Astrocyte (in vitro differentiated cells and primary cell): ENCODE data around the gene GSS. TPM values are rescaled to one million over a fixed set of nuclear protein-coding genes. Genes with fewer than 3 reads are reported as not detected.

Experiments
- DNase-seq: peaks from one replicate; pipeline ENCODE4 v3.0.0-alpha.2; 2010; ENCODE audit warnings: low read depth
- FAIRE-seq: peaks from 2 replicates; lab custom pipeline; 2011; peaks lifted over from hg19 to GRCh38; lab: Jason Lieb, UNC
- H2AFZ ChIP-seq: 2 replicates; pipeline ENCODE4 v1.6.0; 2012; ENCODE audit warnings: low read depth, low read length, inconsistent platforms
- H3K27ac ChIP-seq: 2 replicates; pipeline ENCODE4 v1.5.1; 2011; ENCODE audit warnings: low read depth, low read length, inconsistent platforms
- H3K27me3 ChIP-seq: 2 replicates; pipeline ENCODE4 v1.6.0; 2011; ENCODE audit warnings: low read length, inconsistent platforms; ENCODE audit not compliant: insufficient read depth
- H3K36me3 ChIP-seq: 2 replicates; pipeline ENCODE4 v1.5.1; 2011; ENCODE audit warnings: low read length, inconsistent platforms; ENCODE audit not compliant: insufficient read depth
- H3K4me1 ChIP-seq: 2 replicates; pipeline ENCODE4 v1.5.1; 2011; ENCODE audit warnings: low read length, inconsistent platforms; ENCODE audit not compliant: insufficient read depth
- H3K4me2 ChIP-seq: 2 replicates; pipeline ENCODE4 v1.6.0; 2012; ENCODE audit warnings: low read length, inconsistent platforms
- H3K4me3 ChIP-seq: 2 replicates; pipeline ENCODE4 v1.5.1; 2011; ENCODE audit warnings: low read depth, mild to moderate bottlenecking, low read length, inconsistent platforms; ENCODE audit not compliant: insufficient read depth
- H3K79me2 ChIP-seq: 2 replicates; pipeline ENCODE4 v1.6.0; 2012; ENCODE audit warnings: mild to moderate bottlenecking, low read length, inconsistent platforms; ENCODE audit not compliant: insufficient read depth
- H3K9ac ChIP-seq: 2 replicates; pipeline ENCODE4 v1.6.0; 2012; ENCODE audit warnings: mild to moderate bottlenecking, low read length, inconsistent platforms
- H3K9me3 ChIP-seq: 2 replicates; pipeline ENCODE4 v1.5.1; 2012; ENCODE audit warnings: low read depth, mild to moderate bottlenecking, low read length, inconsistent platforms; ENCODE audit not compliant: insufficient read depth
- H4K20me1 ChIP-seq: 2 replicates; pipeline ENCODE4 v1.6.0; 2012; ENCODE audit warnings: low read length, inconsistent platforms; ENCODE audit not compliant: insufficient read depth
- H3K27ac Mint-ChIP-seq: one replicate; pipeline ENCODE4 v1.8.0; 2021; ENCODE audit warnings: mild to moderate bottlenecking, mixed read lengths; ENCODE audit not compliant: unreplicated experiment
- H3K27me3 Mint-ChIP-seq: one replicate; pipeline ENCODE4 v1.8.0; 2021; ENCODE audit warnings: low read depth, mixed read lengths; ENCODE audit not compliant: unreplicated experiment
- H3K36me3 Mint-ChIP-seq: one replicate; pipeline ENCODE4 v1.8.0; 2021; ENCODE audit warnings: low read depth, mixed read lengths; ENCODE audit not compliant: unreplicated experiment
- H3K4me1 Mint-ChIP-seq: one replicate; pipeline ENCODE4 v1.8.0; 2021; ENCODE audit warnings: low read depth, mixed read lengths; ENCODE audit not compliant: unreplicated experiment
- H3K4me3 Mint-ChIP-seq: one replicate; pipeline ENCODE4 v1.8.0; 2021; ENCODE audit warnings: mild to moderate bottlenecking, moderate library complexity, mixed read lengths; ENCODE audit not compliant: unreplicated experiment
- H3K9me3 Mint-ChIP-seq: one replicate; pipeline ENCODE4 v1.8.0; 2021; ENCODE audit warnings: mild to moderate bottlenecking, mixed read lengths; ENCODE audit not compliant: unreplicated experiment
- EZH2 ChIP-seq: IDR thresholded peaks from 2 replicates; pipeline ENCODE4 v1.6.1; 2012; ENCODE audit warnings: mild to moderate bottlenecking, low read length, inconsistent platforms; ENCODE audit not compliant: insufficient read depth
- total RNA-seq: library from RNA; stranded (reverse); gene quantifications from 2 replicates; pipeline ENCODE4 v1.2.1, GENCODE V29; 2021
- TF ChIP-seq, protein P1 (sequence below): IDR thresholded peaks from 2 replicates; pipeline ENCODE4 v1.5.1; 2011; ENCODE audit warnings: low read depth, mild to moderate bottlenecking, inconsistent platforms, low read length, moderate library complexity; ENCODE audit not compliant: insufficient read depth

The GSS gene
- total RNA-seq, 1 donor from 2014 or later = 44.6 TPM

DNA sequence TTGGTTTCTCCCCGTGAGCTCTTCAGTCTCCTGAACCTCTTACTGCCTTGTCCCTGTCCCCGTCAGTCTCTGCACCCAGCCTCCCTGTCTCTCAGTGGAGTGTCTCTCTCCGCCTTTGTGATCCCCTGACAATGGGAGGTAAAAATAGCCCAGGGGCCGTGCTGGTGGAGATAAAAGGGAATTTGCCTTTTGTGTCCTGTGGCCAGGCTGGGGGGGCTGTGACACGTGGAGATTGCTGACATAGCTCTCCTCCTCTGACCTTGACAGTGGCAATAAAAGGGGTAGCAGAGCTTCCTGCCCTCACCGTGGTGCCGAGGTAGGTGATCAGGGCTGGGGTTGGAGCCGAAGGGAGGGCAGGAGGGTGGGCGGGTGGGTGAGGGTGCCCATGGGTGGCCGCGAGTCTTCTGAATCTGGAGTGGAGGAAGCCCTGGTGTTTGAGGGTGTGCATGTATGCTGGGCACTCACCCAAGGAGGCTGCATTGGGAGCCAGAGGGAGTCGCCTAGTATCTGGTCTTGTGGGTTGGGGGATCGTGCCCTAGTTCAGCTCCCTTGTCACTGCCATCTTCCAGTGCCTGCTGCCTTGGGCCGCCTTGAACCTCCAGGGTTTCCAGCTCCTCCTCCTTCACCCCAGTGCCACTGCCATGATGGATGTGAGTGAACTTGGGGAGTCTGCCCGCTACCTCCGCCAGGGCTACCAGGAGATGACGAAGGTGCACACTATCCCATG is 21.9 kb upstream of the GSS start:
- no peak overlapping the region for H3K4me3 ChIP-seq
- H3K27ac ChIP-seq = no peak overlapping the region
- no peaks in the 10 kb centered on the region for H3K9me3 ChIP-seq
- no peaks in the 10 kb centered on the region for H3K4me1 ChIP-seq
- no peaks in the 10 kb centered on the region for H3K36me3 Mint-ChIP-seq
- no peaks in the 10 kb centered on the region for H3K36me3 ChIP-seq
- H3K4me1 Mint-ChIP-seq = no peaks in the 10 kb centered on the region
- H3K4me3 Mint-ChIP-seq = no peak overlapping the region
- peaks cover 12% of the 10 kb centered on the region for H3K27me3 ChIP-seq
- H3K27ac Mint-ChIP-seq = no peak overlapping the region
- no peaks in the 10 kb centered on the region for H3K79me2 ChIP-seq
- H3K9ac ChIP-seq = no peak overlapping the region
- H4K20me1 ChIP-seq = no peaks in the 10 kb centered on the region
- FAIRE-seq = no peak
- no peak overlapping the region for H3K4me2 ChIP-seq
- TF ChIP-seq, protein P1, sequence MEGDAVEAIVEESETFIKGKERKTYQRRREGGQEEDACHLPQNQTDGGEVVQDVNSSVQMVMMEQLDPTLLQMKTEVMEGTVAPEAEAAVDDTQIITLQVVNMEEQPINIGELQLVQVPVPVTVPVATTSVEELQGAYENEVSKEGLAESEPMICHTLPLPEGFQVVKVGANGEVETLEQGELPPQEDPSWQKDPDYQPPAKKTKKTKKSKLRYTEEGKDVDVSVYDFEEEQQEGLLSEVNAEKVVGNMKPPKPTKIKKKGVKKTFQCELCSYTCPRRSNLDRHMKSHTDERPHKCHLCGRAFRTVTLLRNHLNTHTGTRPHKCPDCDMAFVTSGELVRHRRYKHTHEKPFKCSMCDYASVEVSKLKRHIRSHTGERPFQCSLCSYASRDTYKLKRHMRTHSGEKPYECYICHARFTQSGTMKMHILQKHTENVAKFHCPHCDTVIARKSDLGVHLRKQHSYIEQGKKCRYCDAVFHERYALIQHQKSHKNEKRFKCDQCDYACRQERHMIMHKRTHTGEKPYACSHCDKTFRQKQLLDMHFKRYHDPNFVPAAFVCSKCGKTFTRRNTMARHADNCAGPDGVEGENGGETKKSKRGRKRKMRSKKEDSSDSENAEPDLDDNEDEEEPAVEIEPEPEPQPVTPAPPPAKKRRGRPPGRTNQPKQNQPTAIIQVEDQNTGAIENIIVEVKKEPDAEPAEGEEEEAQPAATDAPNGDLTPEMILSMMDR = no peak
- no peak for TF ChIP-seq EZH2
- no peak for DNase-seq
- H2AFZ ChIP-seq = no peak overlapping the region
- H3K27me3 Mint-ChIP-seq = peaks cover 40% of the 10 kb centered on the region
- H3K9me3 Mint-ChIP-seq = no peaks in the 10 kb centered on the region

DNA sequence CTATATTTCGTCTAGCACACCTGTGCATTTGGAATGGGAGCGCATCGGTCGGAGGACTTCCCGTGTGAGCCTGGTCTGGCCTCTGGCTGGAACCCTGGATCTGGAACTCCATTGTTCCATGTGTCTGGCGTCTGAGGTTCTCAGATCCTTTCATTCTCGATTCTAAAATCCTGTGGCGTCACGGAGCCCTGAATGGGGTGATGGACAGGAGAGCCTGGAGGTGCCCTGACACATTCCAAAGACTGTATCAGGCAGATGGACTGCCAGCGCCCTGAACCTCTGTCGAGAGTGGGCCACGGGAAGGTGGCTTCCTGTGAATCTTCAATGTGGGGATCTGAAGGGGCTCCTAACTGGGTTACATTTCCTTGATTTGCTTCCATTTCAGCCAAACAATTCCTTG is 20.7 kb upstream of the GSS start:
- Histone ChIP-seq H3K36me3 (no peaks in the 10 kb centered on the region), H2AFZ (no peak overlapping the region), H3K27ac (no peak overlapping the region), H3K9ac (no peak overlapping the region), H3K79me2 (no peaks in the 10 kb centered on the region), H3K4me3 (no peak overlapping the region), H3K9me3 (no peaks in the 10 kb centered on the region), H3K27me3 (peaks cover 12% of the 10 kb centered on the region), H4K20me1 (no peaks in the 10 kb centered on the region), H3K4me1 (no peaks in the 10 kb centered on the region), H3K4me2 (no peak overlapping the region)
- Mint-ChIP-seq H3K4me1 (no peaks in the 10 kb centered on the region), H3K27ac (no peak overlapping the region), H3K27me3 (peaks cover 44% of the 10 kb centered on the region), H3K36me3 (no peaks in the 10 kb centered on the region), H3K9me3 (peaks cover 3% of the 10 kb centered on the region), H3K4me3 (no peak overlapping the region)
- DNase-seq = no peak
- no peak for FAIRE-seq
- TF ChIP-seq, protein P1 = no peak

DNA sequence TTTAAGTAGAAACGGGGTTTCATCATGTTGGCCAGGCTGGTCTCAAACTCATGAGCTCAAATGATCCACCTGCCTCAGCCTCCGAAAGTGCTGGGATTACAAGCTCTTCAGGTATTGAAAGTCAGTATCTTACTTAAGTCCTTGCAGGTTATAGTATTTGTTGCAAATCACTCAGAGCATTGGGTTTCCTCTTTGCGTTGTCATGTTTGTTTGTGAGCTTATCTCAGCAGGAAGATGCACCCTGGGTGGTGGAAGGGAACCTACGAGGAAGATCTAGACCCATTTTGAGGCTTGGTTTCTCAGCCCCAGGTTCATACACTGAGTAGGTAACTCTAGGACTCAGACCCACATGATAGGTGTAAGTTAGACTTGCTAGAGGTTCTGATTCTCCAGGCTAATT is 18.6 kb upstream of the GSS start:
- no peaks in the 10 kb centered on the region for H3K4me1 Mint-ChIP-seq
- Histone ChIP-seq H3K4me3 (no peak overlapping the region), H3K36me3 (no peaks in the 10 kb centered on the region), H3K79me2 (no peaks in the 10 kb centered on the region), H3K9me3 (no peaks in the 10 kb centered on the region), H4K20me1 (no peaks in the 10 kb centered on the region), H3K4me1 (no peaks in the 10 kb centered on the region), H2AFZ (no peak overlapping the region), H3K4me2 (no peak overlapping the region), H3K27ac (no peak overlapping the region), H3K9ac (no peak overlapping the region), H3K27me3 (peaks cover 12% of the 10 kb centered on the region)
- H3K4me3 Mint-ChIP-seq = no peak overlapping the region
- peaks cover 45% of the 10 kb centered on the region for H3K27me3 Mint-ChIP-seq
- no peak for DNase-seq
- peaks cover 3% of the 10 kb centered on the region for H3K9me3 Mint-ChIP-seq
- TF ChIP-seq EZH2 = no peak
- TF ChIP-seq, protein P1 = no peak
- FAIRE-seq = no peak
- no peaks in the 10 kb centered on the region for H3K36me3 Mint-ChIP-seq
- H3K27ac Mint-ChIP-seq = no peak overlapping the region
